GF-D8 (cell line): Measurements from ENCODE around the gene GALE.
"Not testable (repeated sequence)": the region's sequence is repeated elsewhere in the genome, so short reads cannot be mapped to it uniquely, and the experiment has no call there.

Experiments
- DNase-seq: peaks from one replicate; lab custom pipeline; 2025; lab: John Stamatoyannopoulos, UW

The GALE gene

GRCh38 chr1:23809751-23810171, 9.2 kb upstream of the GALE start:
- DNase-seq = peak; percentile 62

- peak; percentile 77 for DNase-seq
These were observed 6.9 kb upstream of the GALE start for GRCh38 chr1:23807453-23807852.

- no peak for DNase-seq
These were observed 5.7 kb upstream of the GALE start for GRCh38 chr1:23806280-23806679.

GRCh38 chr1:23805025-23805424, 4.5 kb upstream of the GALE start:
- no peak for DNase-seq

GRCh38 chr1:23804183-23804835, 3.8 kb upstream of the GALE start:
- DNase-seq = no peak

- no peak for DNase-seq
These were observed 3.1 kb upstream of the GALE start for GRCh38 chr1:23803674-23804073.

GRCh38 chr1:23802809-23803342, 2.3 kb upstream of the GALE start:
- DNase-seq = not testable (repeated sequence)

- no peak for DNase-seq
These were observed 1.3 kb upstream of the GALE start for GRCh38 chr1:23801876-23802275.

GRCh38 chr1:23801338-23801748, 789 bp upstream of the GALE start:
- DNase-seq = no peak

GRCh38 chr1:23799570-23800399, 769 bp downstream of the GALE start:
- peak; percentile 17 for DNase-seq

GRCh38 chr1:23799255-23799569, 1.3 kb downstream of the GALE start:
- DNase-seq = no peak

- no peak for DNase-seq
These were observed 1.9 kb downstream of the GALE start for GRCh38 chr1:23798662-23799142.

GRCh38 chr1:23797478-23798448, 2.8 kb downstream of the GALE start:
- no peak for DNase-seq

GRCh38 chr1:23796466-23797271, 3.9 kb downstream of the GALE start:
- DNase-seq = no peak

- no peak for DNase-seq
These were observed 4.7 kb downstream of the GALE start for GRCh38 chr1:23795676-23796465.

- DNase-seq = not testable (repeated sequence)
These were observed 5.8 kb downstream of the GALE start for GRCh38 chr1:23794732-23795182.

GRCh38 chr1:23793861-23794731, 6.5 kb downstream of the GALE start:
- no peak for DNase-seq

- DNase-seq = no peak
These were observed 7.4 kb downstream of the GALE start for GRCh38 chr1:23793018-23793781.
